A673 (cell line): Measurements from ENCODE around the gene ATP8A1. TPM values are rescaled to one million over a fixed set of nuclear protein-coding genes. Genes with fewer than 3 reads are reported as not detected.

Experiments used
- BruUV-seq: library from RNA; stranded (reverse); fragments of 400-500 nt; replicated peaks from 2 replicates; lab custom pipeline; 2021; lab: Mats Ljungman, UMichigan
- CTCF ChIA-PET: fragments of 300-600 bp; sonication (Branson Sonifier 250); formaldehyde crosslinking; loops from one replicate; lab custom pipeline; 2022; ENCODE audit warnings: antibody characterized with exemption; lab: Charles Lee
- POLR2A ChIA-PET: fragments of 300-600 bp; sonication (Branson Sonifier 250); formaldehyde crosslinking; loops from one replicate; lab custom pipeline; 2022; ENCODE audit warnings: antibody characterized with exemption; ENCODE audit not compliant: low non-redundant PET; lab: Charles Lee
- DNase-seq: peaks from one replicate; pipeline ENCODE4 v3.0.0-alpha.2; 2015; ENCODE audit warnings: low spot score
- H3K27ac ChIP-seq: fragments of 200-600 bp; sonication (generic); 2 replicates; pipeline ENCODE4 v1.5.1; 2016; ENCODE audit warnings: mixed run types, low read depth, mild to moderate bottlenecking, mixed read lengths, antibody characterized with exemption, low read length; ENCODE audit not compliant: poor library complexity, severe bottlenecking
- H3K27me3 ChIP-seq: fragments of 200-600 bp; sonication (generic); replicated peaks from 2 replicates; pipeline ENCODE4 v1.6.1; 2017; ENCODE audit warnings: mixed run types, low read depth, mild to moderate bottlenecking, mixed read lengths, antibody characterized with exemption, low read length; ENCODE audit not compliant: insufficient read depth, poor library complexity
- H3K36me3 ChIP-seq: fragments of 200-600 bp; sonication (generic); 2 replicates; pipeline ENCODE4 v1.6.1; 2016; ENCODE audit warnings: mixed run types, mild to moderate bottlenecking, mixed read lengths, antibody characterized with exemption, low read length; ENCODE audit not compliant: insufficient read depth, poor library complexity, severe bottlenecking
- H3K4me1 ChIP-seq: fragments of 200-600 bp; sonication (generic); 2 replicates; pipeline ENCODE4 v1.6.1; 2017; ENCODE audit warnings: mixed run types, mild to moderate bottlenecking, mixed read lengths, antibody characterized with exemption, low read length; ENCODE audit not compliant: insufficient read depth, poor library complexity, severe bottlenecking
- H3K4me3 ChIP-seq: fragments of 200-600 bp; sonication (generic); 2 replicates; pipeline ENCODE4 v1.5.1; 2016; ENCODE audit warnings: low read depth, mixed run types, mild to moderate bottlenecking, mixed read lengths, low read length; ENCODE audit not compliant: poor library complexity, severe bottlenecking
- H3K9me3 ChIP-seq: fragments of 200-600 bp; sonication (generic); 2 replicates; pipeline ENCODE4 v1.6.1; 2016; ENCODE audit warnings: mixed run types, low read depth, mild to moderate bottlenecking, mixed read lengths, antibody characterized with exemption, low read length; ENCODE audit not compliant: poor library complexity, severe bottlenecking
- EZH2 ChIP-seq: fragments of 200-600 bp; sonication (generic); IDR thresholded peaks from 2 replicates; pipeline ENCODE4 v1.6.1; 2017; ENCODE audit warnings: borderline replicate concordance, low read depth, mild to moderate bottlenecking, mixed read lengths, antibody characterized with exemption, low read length; ENCODE audit not compliant: poor library complexity, severe bottlenecking
- intact Hi-C: fragments of 100-400 bp; cut with micrococcal nuclease; formaldehyde crosslinking; loops from one replicate; pipeline ENCODE4 v1.10.0; 2022; ENCODE audit not compliant: unreplicated experiment
- total RNA-seq: library from RNA; stranded (reverse); gene quantifications from 2 replicates; pipeline ENCODE4 v1.2.3, GENCODE V29; 2021
- TF ChIP-seq, protein P1 (sequence below): fragments of 300-800, 200-600 bp; sonication (generic); conservative IDR thresholded peaks from 2 replicates; pipeline ENCODE4 v1.5.1; 2017; ENCODE audit warnings: low read depth, mild to moderate bottlenecking, antibody characterized with exemption, low read length, moderate library complexity, mixed read lengths

The ATP8A1 gene
- total RNA-seq, 1 experiment from 2014 or later, result 0.28 TPM

DNA sequence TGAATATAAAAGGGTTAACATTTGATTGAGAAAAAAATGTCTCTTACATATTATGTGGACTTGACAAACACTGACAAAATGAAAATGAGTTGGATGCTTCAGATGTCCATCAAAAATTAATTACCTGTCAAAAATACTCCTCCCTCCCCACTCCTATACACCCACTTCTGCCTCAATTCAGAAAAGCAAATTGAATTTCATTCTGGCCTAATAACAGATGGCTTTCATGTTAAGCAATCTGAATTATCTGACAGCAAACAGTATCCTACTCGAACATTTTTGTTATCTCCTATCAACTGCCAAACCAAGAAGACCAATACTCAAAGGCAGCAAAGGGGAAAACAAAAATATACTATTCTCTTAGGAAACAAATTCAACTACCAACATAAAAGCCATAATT lies 44.0 kb downstream of the ATP8A1 start:
- Histone ChIP-seq H3K9me3 (no peaks in the 10 kb centered on the region), H3K36me3 (no peaks in the 10 kb centered on the region), H3K4me3 (no peak overlapping the region), H3K4me1 (no peaks in the 10 kb centered on the region), H3K27me3 (no peaks in the 10 kb centered on the region), H3K27ac (no peak overlapping the region)
- no TSS peak for BruUV-seq
- intact Hi-C loops, result no loop called here
- ChIA-PET CTCF (no interaction called here), POLR2A (no interaction called here)
- DNase-seq, result no peak
- TF ChIP-seq, protein P1, sequence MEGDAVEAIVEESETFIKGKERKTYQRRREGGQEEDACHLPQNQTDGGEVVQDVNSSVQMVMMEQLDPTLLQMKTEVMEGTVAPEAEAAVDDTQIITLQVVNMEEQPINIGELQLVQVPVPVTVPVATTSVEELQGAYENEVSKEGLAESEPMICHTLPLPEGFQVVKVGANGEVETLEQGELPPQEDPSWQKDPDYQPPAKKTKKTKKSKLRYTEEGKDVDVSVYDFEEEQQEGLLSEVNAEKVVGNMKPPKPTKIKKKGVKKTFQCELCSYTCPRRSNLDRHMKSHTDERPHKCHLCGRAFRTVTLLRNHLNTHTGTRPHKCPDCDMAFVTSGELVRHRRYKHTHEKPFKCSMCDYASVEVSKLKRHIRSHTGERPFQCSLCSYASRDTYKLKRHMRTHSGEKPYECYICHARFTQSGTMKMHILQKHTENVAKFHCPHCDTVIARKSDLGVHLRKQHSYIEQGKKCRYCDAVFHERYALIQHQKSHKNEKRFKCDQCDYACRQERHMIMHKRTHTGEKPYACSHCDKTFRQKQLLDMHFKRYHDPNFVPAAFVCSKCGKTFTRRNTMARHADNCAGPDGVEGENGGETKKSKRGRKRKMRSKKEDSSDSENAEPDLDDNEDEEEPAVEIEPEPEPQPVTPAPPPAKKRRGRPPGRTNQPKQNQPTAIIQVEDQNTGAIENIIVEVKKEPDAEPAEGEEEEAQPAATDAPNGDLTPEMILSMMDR, result no peak
- no peak for TF ChIP-seq EZH2

DNA sequence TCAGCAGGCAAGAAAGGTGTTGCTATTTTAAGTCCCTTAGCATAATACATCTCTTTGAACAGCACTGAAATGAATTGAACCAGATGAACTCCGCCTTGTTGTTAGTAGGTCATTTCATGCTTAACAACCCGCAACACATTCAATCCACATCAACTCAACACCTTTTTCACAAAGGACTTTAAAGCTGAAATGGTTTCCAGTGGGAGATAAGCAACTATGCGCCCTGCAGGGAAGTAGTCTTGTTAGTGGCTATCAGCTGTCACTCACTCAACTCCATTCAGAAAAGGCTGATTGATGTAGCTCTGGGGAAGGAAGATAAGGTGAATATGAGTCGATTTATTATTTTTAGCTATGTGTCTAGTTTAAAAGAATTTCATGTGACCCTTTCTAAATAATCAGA lies 46.0 kb downstream of the ATP8A1 start:
- DNase-seq, result no peak
- intact Hi-C loops, result no loop called here
- CTCF ChIA-PET, result no interaction called here

DNA sequence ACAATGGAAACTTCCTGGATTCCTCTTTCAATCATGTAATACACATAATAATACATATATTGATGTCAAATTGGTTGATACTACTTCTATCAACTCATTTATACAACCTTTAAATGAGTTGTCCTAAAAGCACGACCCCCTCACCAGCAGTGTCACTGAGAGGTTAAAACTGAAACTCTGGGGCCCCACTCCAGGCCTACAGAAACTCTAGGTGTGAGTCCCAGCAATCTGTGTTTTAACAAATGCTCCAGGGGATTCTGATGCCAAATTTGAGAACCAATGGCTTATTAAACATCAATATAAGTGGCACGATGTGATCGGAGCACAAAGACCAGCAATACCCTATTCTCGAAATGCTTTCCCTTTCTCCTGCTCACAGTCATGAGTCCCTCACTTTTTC lies 47.9 kb downstream of the ATP8A1 start:
- H3K36me3 ChIP-seq, result no peaks in the 10 kb centered on the region
- TF ChIP-seq, protein P1, result no peak
- no peak for TF ChIP-seq EZH2
- ChIA-PET CTCF (no interaction called here), POLR2A (no interaction called here)
- BruUV-seq, result no TSS peak
- H3K9me3 ChIP-seq, result no peaks in the 10 kb centered on the region
- intact Hi-C loops, result no loop called here
- H3K4me3 ChIP-seq, result no peak overlapping the region
- DNase-seq, result no peak
- H3K27me3 ChIP-seq, result no peaks in the 10 kb centered on the region
- no peak overlapping the region for H3K27ac ChIP-seq
- no peaks in the 10 kb centered on the region for H3K4me1 ChIP-seq

More for the DNA sequence above, 46.0 kb downstream of the ATP8A1 start:
- Histone ChIP-seq H3K4me1 (no peaks in the 10 kb centered on the region), H3K27me3 (no peaks in the 10 kb centered on the region), H3K4me3 (no peak overlapping the region), H3K36me3 (no peaks in the 10 kb centered on the region), H3K27ac (no peak overlapping the region), H3K9me3 (no peaks in the 10 kb centered on the region)
- no TSS peak for BruUV-seq
- POLR2A ChIA-PET, result no interaction called here
- TF ChIP-seq, protein P1, result no peak
- TF ChIP-seq EZH2, result no peak
